SK-MEL-5 (cell line): Measurements from ENCODE around the gene RFNG. TPM values are rescaled to one million over a fixed set of nuclear protein-coding genes. Genes with fewer than 3 reads are reported as not detected.

Source experiments
- DNase-seq: peaks from one replicate; pipeline ENCODE4 v3.0.0-alpha.2; 2016; ENCODE audit warnings: low read depth, low spot score
- in situ Hi-C: cut with HindIII; loops from 2 replicates; pipeline ENCODE4 v1.10.0; 2016; ENCODE audit warnings: low sequenced_read_pairs, high pct_unique_total_duplicates, low pct_unique_long_range_greater_than_20kb
- total RNA-seq: library from RNA; depleted of rRNA; stranded (reverse); fragments of >200 nt; shearing (Covaris generic); gene quantifications from 2 replicates; pipeline ENCODE4 v1.2.3, GENCODE V29; 2014

The RFNG gene
- total RNA-seq, 1 experiment from 2014 or later = 29.3 TPM

- in situ Hi-C loops = no loop called here
- DNase-seq = no peak
Observed at GRCh38 chr17:82063424-82064415, 12.1 kb upstream of the RFNG start.

GRCh38 chr17:82062984-82063368, 11.4 kb upstream of the RFNG start:
- in situ Hi-C loops = no loop called here
- no peak for DNase-seq

GRCh38 chr17:82062076-82062983, 10.7 kb upstream of the RFNG start:
- in situ Hi-C loops = no loop called here
- DNase-seq = no peak

- in situ Hi-C loops = no loop called here
- no peak for DNase-seq
Observed at GRCh38 chr17:82061047-82061925, 9.7 kb upstream of the RFNG start.

GRCh38 chr17:82060614-82061013, 9.0 kb upstream of the RFNG start:
- no peak for DNase-seq

GRCh38 chr17:82060001-82060380, 8.4 kb upstream of the RFNG start:
- no peak for DNase-seq
- in situ Hi-C loops = no loop called here

More at GRCh38 chr17:82060614-82061013, 9.0 kb upstream of the RFNG start:
- in situ Hi-C loops = no loop called here

GRCh38 chr17:82059272-82060000, 7.8 kb upstream of the RFNG start:
- in situ Hi-C loops = loop anchor here (10.0 kb wide), 1 partner anchor 145 kb away; no protein-coding TSS in a partner anchor
- DNase-seq = no peak

GRCh38 chr17:82058855-82059249, 7.2 kb upstream of the RFNG start:
- in situ Hi-C loops = loop anchor here (10.0 kb wide), 1 partner anchor 146 kb away; no protein-coding TSS in a partner anchor
- DNase-seq = no peak

GRCh38 chr17:82058230-82058854, 6.7 kb upstream of the RFNG start:
- in situ Hi-C loops = loop anchor here (10.0 kb wide), 1 partner anchor 146 kb away; no protein-coding TSS in a partner anchor
- DNase-seq = no peak

GRCh38 chr17:82056729-82057621, 5.4 kb upstream of the RFNG start:
- in situ Hi-C loops = loop anchor here (10.0 kb wide), 1 partner anchor 148 kb away; no protein-coding TSS in a partner anchor
- DNase-seq = no peak

GRCh38 chr17:82055965-82056728, 4.5 kb upstream of the RFNG start:
- in situ Hi-C loops = loop anchor here (10.0 kb wide), 1 partner anchor 149 kb away; no protein-coding TSS in a partner anchor

GRCh38 chr17:82055023-82055964, 3.7 kb upstream of the RFNG start:
- DNase-seq = no peak
- in situ Hi-C loops = loop anchor here (10.0 kb wide), 1 partner anchor 150 kb away; no protein-coding TSS in a partner anchor

More at GRCh38 chr17:82055965-82056728, 4.5 kb upstream of the RFNG start:
- no peak for DNase-seq

GRCh38 chr17:82054351-82055022, 2.9 kb upstream of the RFNG start:
- in situ Hi-C loops = loop anchor here (10.0 kb wide), 1 partner anchor 150 kb away; no protein-coding TSS in a partner anchor
- DNase-seq = no peak
